Measurements from ENCODE around the gene STX1A. TPM values are rescaled to one million over a fixed set of nuclear protein-coding genes. Genes with fewer than 3 reads are reported as not detected.

Gene STX1A
- total RNA-seq, 2 experiments from 2014 or later = 5.3 to 5.7 TPM

GRCh38 chr7:73652541-73652949, 66.9 kb downstream of the STX1A start:
- no peaks in the 10 kb centered on the region for H3K4me1 ChIP-seq (ENCODE audit: insufficient read depth, low read length, poor library complexity, severe bottlenecking)
- H3K36me3 ChIP-seq (ENCODE audit: insufficient read depth, low read length) = no peaks in the 10 kb centered on the region
- POLR2A ChIA-PET = no interaction called here
- no peak overlapping the region for H2AFZ ChIP-seq (ENCODE audit: low read length)
- H3K9me3 ChIP-seq (ENCODE audit: low read length) = no peaks in the 10 kb centered on the region
- no peak overlapping the region for H3K4me3 ChIP-seq (ENCODE audit: low read depth, low read length, poor library complexity, severe bottlenecking)
- CTCF ChIA-PET (ENCODE audit: unreplicated experiment) = no interaction called here
- H4K20me1 ChIP-seq (ENCODE audit: insufficient read depth, low read length) = no peaks in the 10 kb centered on the region
- no peaks in the 10 kb centered on the region for H3K9me2 ChIP-seq (ENCODE audit: insufficient read depth, low read length)
- TF ChIP-seq EZH2phosphoT487 (IDR thresholded peaks at IDR 0.05; ENCODE audit: borderline replicate concordance, low read depth, low read length) (no peak), CTCF (conservative IDR thresholded peaks at IDR 0.05; ENCODE audit: low read length) (no peak)
- H3K79me2 ChIP-seq (ENCODE audit: insufficient read depth, low read depth, low read length) = no peaks in the 10 kb centered on the region
- intact Hi-C loops (cut with micrococcal nuclease; ENCODE audit: unreplicated experiment) = no loop called here
- no TSS peak for BruUV-seq (replicated peaks)
- no peak overlapping the region for H3K4me2 ChIP-seq (ENCODE audit: low read length)
- H3K27ac ChIP-seq (ENCODE audit: low read depth, low read length, poor library complexity, severe bottlenecking) = no peak overlapping the region
- no peak for DNase-seq (ENCODE audit: low spot score)

GRCh38 chr7:73650524-73650923, 68.9 kb downstream of the STX1A start:
- no peak for DNase-seq (ENCODE audit: low spot score)
- Histone ChIP-seq H3K4me2 (ENCODE audit: low read length) (no peak overlapping the region), H3K36me3 (ENCODE audit: insufficient read depth, low read length) (no peaks in the 10 kb centered on the region), H3K4me1 (ENCODE audit: insufficient read depth, low read length, poor library complexity, severe bottlenecking) (no peaks in the 10 kb centered on the region), H4K20me1 (ENCODE audit: insufficient read depth, low read length) (no peaks in the 10 kb centered on the region), H3K9me2 (ENCODE audit: insufficient read depth, low read length) (no peaks in the 10 kb centered on the region), H2AFZ (ENCODE audit: low read length) (no peak overlapping the region), H3K27ac (ENCODE audit: low read depth, low read length, poor library complexity, severe bottlenecking) (no peak overlapping the region), H3K79me2 (ENCODE audit: insufficient read depth, low read depth, low read length) (no peaks in the 10 kb centered on the region), H3K4me3 (ENCODE audit: low read depth, low read length, poor library complexity, severe bottlenecking) (no peak overlapping the region), H3K9me3 (ENCODE audit: low read length) (no peaks in the 10 kb centered on the region)
- intact Hi-C loops (cut with micrococcal nuclease; ENCODE audit: unreplicated experiment) = no loop called here
- POLR2A ChIA-PET = no interaction called here
- CTCF ChIA-PET (ENCODE audit: unreplicated experiment) = no interaction called here
- TF ChIP-seq EZH2phosphoT487 (IDR thresholded peaks at IDR 0.05; ENCODE audit: borderline replicate concordance, low read depth, low read length) = no peak
- TF ChIP-seq CTCF (conservative IDR thresholded peaks at IDR 0.05; ENCODE audit: low read length) = no peak
- no TSS peak for BruUV-seq (replicated peaks)

GRCh38 chr7:73649576-73649975, 69.9 kb downstream of the STX1A start:
- Histone ChIP-seq H3K27ac (ENCODE audit: low read depth, low read length, poor library complexity, severe bottlenecking) (no peak overlapping the region), H3K4me2 (ENCODE audit: low read length) (no peak overlapping the region), H3K79me2 (ENCODE audit: insufficient read depth, low read depth, low read length) (no peaks in the 10 kb centered on the region), H3K9me2 (ENCODE audit: insufficient read depth, low read length) (no peaks in the 10 kb centered on the region), H3K9me3 (ENCODE audit: low read length) (no peaks in the 10 kb centered on the region), H4K20me1 (ENCODE audit: insufficient read depth, low read length) (no peaks in the 10 kb centered on the region), H3K4me3 (ENCODE audit: low read depth, low read length, poor library complexity, severe bottlenecking) (no peak overlapping the region), H3K4me1 (ENCODE audit: insufficient read depth, low read length, poor library complexity, severe bottlenecking) (no peaks in the 10 kb centered on the region), H3K36me3 (ENCODE audit: insufficient read depth, low read length) (no peaks in the 10 kb centered on the region), H2AFZ (ENCODE audit: low read length) (no peak overlapping the region)
- no peak for DNase-seq (ENCODE audit: low spot score)
- TF ChIP-seq EZH2phosphoT487 (IDR thresholded peaks at IDR 0.05; ENCODE audit: borderline replicate concordance, low read depth, low read length) = no peak
- no peak for TF ChIP-seq CTCF (conservative IDR thresholded peaks at IDR 0.05; ENCODE audit: low read length)
- intact Hi-C loops (cut with micrococcal nuclease; ENCODE audit: unreplicated experiment) = no loop called here
- CTCF ChIA-PET (ENCODE audit: unreplicated experiment) = no interaction called here
- no TSS peak for BruUV-seq (replicated peaks)
- POLR2A ChIA-PET = no interaction called here

Small RNA genes within 50 kb of the gene (microRNA-seq; reads per million reads assigned to microRNA genes)
- not detected for gene MIR4284 (ENCODE audit: borderline replicate concordance)

Small RNA genes within 50 kb of the gene (small RNA-seq; reads per million reads assigned to genes)
- gene MIR4284 (0.31 reads per million), gene RN7SL265P (not detected)

Other genes with a start within 250 kb of the STX1A start
- gene BAZ1B, start 197.4 kb downstream of the STX1A start, total RNA-seq (2014; rRNA removed; shearing (Covaris generic)) = 77.8 and 86.8 TPM in 2 replicates
- 109 and 117 TPM in 2 replicates for gene BAZ1B, start 197.4 kb downstream of the STX1A start, total RNA-seq (2022)
- 27.7 and 31.7 TPM in 2 replicates for gene BCL7B, start 162.0 kb downstream of the STX1A start, total RNA-seq (2014; rRNA removed; shearing (Covaris generic))
- gene BCL7B, start 162.0 kb downstream of the STX1A start, total RNA-seq (2022) = 47.1 and 51.7 TPM in 2 replicates
- 36.9 and 39.8 TPM in 2 replicates for gene TBL2, start 141.1 kb downstream of the STX1A start, total RNA-seq (2014; rRNA removed; shearing (Covaris generic))
- gene TBL2, start 141.1 kb downstream of the STX1A start, total RNA-seq (2022) = 42.8 and 47.9 TPM in 2 replicates
- gene MLXIPL, start 95.1 kb downstream of the STX1A start, total RNA-seq (2014; rRNA removed; shearing (Covaris generic)) = not detected in 2 replicates
- gene MLXIPL, start 95.1 kb downstream of the STX1A start, total RNA-seq (2022) = not detected in 2 replicates
- 2.4 and 5.3 TPM in 2 replicates for gene VPS37D, start 51.8 kb downstream of the STX1A start, total RNA-seq (2014; rRNA removed; shearing (Covaris generic))
- gene VPS37D, start 51.8 kb downstream of the STX1A start, total RNA-seq (2022) = 5.2 and 5.3 TPM in 2 replicates
- gene DNAJC30, start 36.2 kb downstream of the STX1A start, total RNA-seq (2014; rRNA removed; shearing (Covaris generic)) = 4.0 and 5.9 TPM in 2 replicates
- 11.8 and 13.7 TPM in 2 replicates for gene DNAJC30, start 36.2 kb downstream of the STX1A start, total RNA-seq (2022)
- 58.1 and 65.0 TPM in 2 replicates for gene BUD23, start 36.1 kb downstream of the STX1A start, total RNA-seq (2014; rRNA removed; shearing (Covaris generic))
- gene BUD23, start 36.1 kb downstream of the STX1A start, total RNA-seq (2022) = 75.8 and 91.1 TPM in 2 replicates
- gene ABHD11, start 19.1 kb upstream of the STX1A start, total RNA-seq (2014; rRNA removed; shearing (Covaris generic)) = 25.8 and 27.4 TPM in 2 replicates
- 27.5 and 30.5 TPM in 2 replicates for gene ABHD11, start 19.1 kb upstream of the STX1A start, total RNA-seq (2022)
- not detected in 2 replicates for gene CLDN3, start 50.6 kb upstream of the STX1A start, total RNA-seq (2014; rRNA removed; shearing (Covaris generic))
- not detected in 2 replicates for gene CLDN3, start 50.6 kb upstream of the STX1A start, total RNA-seq (2022)
- 0.13 TPM in 2 replicates for gene CLDN4, start 111.3 kb upstream of the STX1A start, total RNA-seq (2014; rRNA removed; shearing (Covaris generic))
- gene CLDN4, start 111.3 kb upstream of the STX1A start, total RNA-seq (2022) = 0.90 and 1.0 TPM in 2 replicates
- gene METTL27, start 122.8 kb upstream of the STX1A start, total RNA-seq (2014; rRNA removed; shearing (Covaris generic)) = 0.92 and 3.1 TPM in 2 replicates
- gene METTL27, start 122.8 kb upstream of the STX1A start, total RNA-seq (2022) = 2.1 and 2.3 TPM in 2 replicates
- gene TMEM270, start 141.5 kb upstream of the STX1A start, total RNA-seq (2014; rRNA removed; shearing (Covaris generic)) = not detected in 2 replicates
- not detected in 2 replicates for gene TMEM270, start 141.5 kb upstream of the STX1A start, total RNA-seq (2022)

All from OCI-LY7 (cell line).